HG02938 (cell line): ENCODE data around the gene MMP17.

ENCODE experiments used
- ATAC-seq: cut with Tn5 transposase; IDR thresholded peaks from one replicate; pipeline ENCODE4 v1.9.1; 2021; ENCODE audit warnings: mild to moderate bottlenecking, moderate library complexity; ENCODE audit not compliant: unreplicated experiment

The MMP17 gene

GRCh38 chr12:131847456-131847855 is 19.3 kb downstream of the MMP17 start:
- ATAC-seq = no peak

- no peak for ATAC-seq
These were observed 20.6 kb downstream of the MMP17 start for GRCh38 chr12:131848753-131849152.

GRCh38 chr12:131849700-131850553 is 21.7 kb downstream of the MMP17 start:
- no peak for ATAC-seq

- ATAC-seq = no peak
These were observed 22.8 kb downstream of the MMP17 start for GRCh38 chr12:131850856-131851559.

GRCh38 chr12:131851741-131852550 is 23.8 kb downstream of the MMP17 start:
- ATAC-seq = no peak

GRCh38 chr12:131852551-131853299 is 24.5 kb downstream of the MMP17 start:
- no peak for ATAC-seq

GRCh38 chr12:131853832-131854797 is 25.9 kb downstream of the MMP17 start:
- ATAC-seq = no peak

GRCh38 chr12:131854861-131855476 is 26.8 kb downstream of the MMP17 start:
- ATAC-seq = no peak

- no peak for ATAC-seq
These were observed 27.4 kb downstream of the MMP17 start for GRCh38 chr12:131855521-131856142.

- ATAC-seq = no peak
These were observed 28.3 kb downstream of the MMP17 start for GRCh38 chr12:131856366-131857097.

GRCh38 chr12:131857908-131858850 is 30.0 kb downstream of the MMP17 start:
- ATAC-seq = no peak

GRCh38 chr12:131860472-131861260 is 32.5 kb downstream of the MMP17 start:
- no peak for ATAC-seq

GRCh38 chr12:131861261-131862083 is 33.3 kb downstream of the MMP17 start:
- no peak for ATAC-seq

GRCh38 chr12:131862084-131862441 is 33.9 kb downstream of the MMP17 start:
- ATAC-seq = no peak

GRCh38 chr12:131862600-131862993 is 34.4 kb downstream of the MMP17 start:
- ATAC-seq = no peak
